C1 segment of cervical spinal cord (tissue), 14 donors: ENCODE data around the gene ACTG2.

Source experiments
- DNase-seq, 14 donors: peaks; one replicate each; lab custom pipeline; 2025; lab: John Stamatoyannopoulos, UW

Gene ACTG2

GRCh38 chr2:73913414-73914054 is 20.7 kb downstream of the ACTG2 start:
- no peak for DNase-seq

GRCh38 chr2:73914667-73915066 is 21.9 kb downstream of the ACTG2 start:
- no peak for DNase-seq

- no peak for DNase-seq
Observed at GRCh38 chr2:73915437-73915993, 22.7 kb downstream of the ACTG2 start.

GRCh38 chr2:73916666-73917065 is 23.9 kb downstream of the ACTG2 start:
- DNase-seq, result no peak

GRCh38 chr2:73917296-73917695 is 24.5 kb downstream of the ACTG2 start:
- no peak for DNase-seq

DNA sequence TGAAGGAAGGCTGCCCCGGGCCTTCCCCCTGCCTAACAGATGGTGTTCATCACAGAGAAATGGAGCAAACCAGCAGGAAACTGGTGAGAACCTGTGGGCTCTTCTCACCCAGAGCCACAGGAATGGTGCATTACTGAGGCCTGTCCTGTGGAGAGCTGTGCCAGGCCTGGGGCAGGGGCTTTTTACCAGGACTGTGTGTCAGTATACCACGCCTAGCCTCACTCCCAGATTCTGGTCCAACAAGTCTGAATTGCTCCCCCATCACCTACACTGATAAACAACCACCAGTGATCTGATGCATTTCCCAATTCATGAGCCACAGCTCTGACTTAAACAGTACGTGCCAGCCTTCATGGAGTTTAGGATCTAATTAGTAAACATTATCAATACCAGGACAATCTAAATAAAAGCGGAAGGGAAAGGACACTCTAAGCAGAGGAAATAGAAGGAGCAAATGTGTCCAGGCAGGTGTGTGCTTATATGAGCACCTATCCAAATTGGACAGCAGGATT is 24.9 kb downstream of the ACTG2 start:
- DNase-seq, result no peak

DNA sequence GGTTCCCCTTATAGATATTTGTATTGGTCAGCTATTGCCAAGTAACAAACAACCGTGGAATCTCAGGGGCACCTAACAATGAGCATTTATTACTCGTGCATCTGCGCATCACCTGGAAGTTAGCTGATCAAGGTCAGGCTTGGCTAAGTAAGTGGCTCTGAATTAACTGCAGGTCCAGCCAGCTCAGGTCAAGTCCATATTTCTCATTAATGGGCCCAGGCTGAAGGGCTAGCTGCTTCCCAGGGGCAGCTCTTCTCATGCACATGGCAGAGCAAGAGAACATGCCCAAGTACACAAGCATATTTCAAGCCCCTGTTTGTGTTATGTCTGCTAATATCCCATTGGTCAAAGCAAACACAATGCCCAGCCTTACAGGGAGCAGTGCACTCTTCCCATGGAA is 26.0 kb downstream of the ACTG2 start:
- DNase-seq, result no peak

DNA sequence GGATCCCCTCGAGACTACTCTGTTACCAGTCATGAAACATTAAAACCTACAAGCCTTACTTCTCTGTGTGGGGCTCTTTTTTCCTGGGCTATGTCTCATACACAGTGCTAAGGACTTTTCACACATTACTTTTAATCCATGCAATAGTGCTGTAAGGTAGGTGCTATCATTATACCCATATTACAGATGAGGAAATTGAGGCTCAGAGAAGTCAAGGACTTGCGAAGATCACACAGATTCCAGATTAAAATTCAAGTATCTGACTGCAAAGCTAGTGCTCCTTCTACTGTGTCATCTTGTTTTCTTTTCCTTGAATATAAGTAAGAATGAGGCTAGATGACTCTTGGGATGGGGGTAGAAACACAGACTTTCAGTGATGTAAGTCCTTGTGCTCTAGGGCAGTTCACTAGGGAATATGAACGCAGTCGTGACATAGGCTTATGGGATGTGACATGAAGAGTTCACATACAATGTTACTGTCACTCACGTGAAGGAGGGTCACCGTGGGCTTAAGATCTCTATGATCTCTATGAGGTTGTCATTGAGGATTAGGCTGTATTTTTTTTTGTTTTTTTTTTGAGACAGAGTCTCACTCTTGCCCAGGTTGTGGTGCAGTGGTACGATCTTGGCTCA is 26.9 kb downstream of the ACTG2 start:
- DNase-seq, result no peak

GRCh38 chr2:73920577-73921545 is 28.1 kb downstream of the ACTG2 start:
- DNase-seq, result no peak

- no peak for DNase-seq
Observed at GRCh38 chr2:73921581-73921980, 28.8 kb downstream of the ACTG2 start.

GRCh38 chr2:73922681-73923080 is 29.9 kb downstream of the ACTG2 start:
- no peak for DNase-seq

- DNase-seq, result no peak
Observed at GRCh38 chr2:73925033-73925704, 32.4 kb downstream of the ACTG2 start.

- DNase-seq, result no peak
Observed at GRCh38 chr2:73925853-73926492, 33.2 kb downstream of the ACTG2 start.

DNA sequence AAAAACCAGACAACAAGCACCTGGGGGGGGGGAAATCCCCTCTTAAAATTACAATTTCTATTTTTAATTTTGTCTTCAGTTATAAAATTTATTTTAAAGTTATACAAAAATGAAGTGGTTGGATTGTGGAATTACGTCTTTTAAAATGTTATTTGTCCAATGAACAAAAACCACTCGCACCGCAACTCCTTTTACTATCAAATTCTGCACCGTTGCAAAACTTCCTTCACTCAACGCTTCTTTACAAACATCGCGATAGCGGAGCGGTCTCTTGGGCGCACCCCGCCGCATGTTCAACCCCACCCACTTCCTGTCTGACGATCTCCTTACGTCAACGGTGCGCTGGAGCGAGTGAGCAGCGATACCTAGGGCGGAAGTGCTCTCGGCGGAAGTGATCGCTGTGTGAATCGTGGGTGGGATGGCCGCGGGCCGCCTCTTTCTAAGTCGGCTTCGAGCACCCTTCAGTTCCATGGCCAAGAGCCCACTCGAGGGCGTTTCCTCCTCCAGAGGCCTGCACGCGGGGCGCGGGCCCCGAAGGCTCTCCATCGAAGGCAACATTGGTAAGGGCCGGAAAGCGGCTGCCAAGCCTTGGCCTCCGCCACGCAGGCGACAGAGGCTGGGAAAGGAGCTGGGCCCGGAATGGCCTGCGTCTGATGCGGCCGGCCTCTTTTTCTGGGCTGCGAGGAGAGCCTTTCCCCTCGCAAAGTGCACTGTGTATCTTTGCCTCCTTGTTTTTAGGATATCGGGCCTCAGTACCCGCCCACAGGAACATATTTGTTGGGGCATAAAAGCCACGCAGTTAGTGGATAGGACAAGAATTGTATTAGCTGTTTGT is 33.9 kb downstream of the ACTG2 start, which contains the start of gene DGUOK:
TSS of gene DGUOK (plus strand) at position 388 of the 835 bp plus-strand sequence. CDS start at position 419, 31 bp downstream.
- peak; percentile 50 to 95 (median 90) for DNase-seq

- no peak for DNase-seq
Observed at GRCh38 chr2:73927344-73927743, 34.5 kb downstream of the ACTG2 start.

DNA sequence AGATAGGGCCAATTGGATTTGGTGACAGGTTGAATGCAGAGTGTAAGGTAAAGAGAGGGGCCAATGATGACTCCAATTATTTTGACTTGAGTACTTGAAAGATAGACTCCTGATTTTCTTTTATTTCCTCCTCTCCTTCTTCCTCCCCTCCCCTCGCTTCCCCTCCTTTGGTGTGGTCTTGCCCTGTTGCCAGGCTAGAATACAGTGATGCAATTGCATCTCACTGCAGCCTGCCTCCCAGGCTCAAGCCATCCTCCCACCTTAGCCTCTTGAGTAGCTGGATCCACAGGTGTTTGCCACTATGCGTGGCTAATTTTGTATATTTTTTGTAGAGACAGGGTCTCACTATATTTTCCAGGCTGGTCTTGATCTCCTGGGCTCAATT is 36.1 kb downstream of the ACTG2 start:
- DNase-seq, result no peak

DNA sequence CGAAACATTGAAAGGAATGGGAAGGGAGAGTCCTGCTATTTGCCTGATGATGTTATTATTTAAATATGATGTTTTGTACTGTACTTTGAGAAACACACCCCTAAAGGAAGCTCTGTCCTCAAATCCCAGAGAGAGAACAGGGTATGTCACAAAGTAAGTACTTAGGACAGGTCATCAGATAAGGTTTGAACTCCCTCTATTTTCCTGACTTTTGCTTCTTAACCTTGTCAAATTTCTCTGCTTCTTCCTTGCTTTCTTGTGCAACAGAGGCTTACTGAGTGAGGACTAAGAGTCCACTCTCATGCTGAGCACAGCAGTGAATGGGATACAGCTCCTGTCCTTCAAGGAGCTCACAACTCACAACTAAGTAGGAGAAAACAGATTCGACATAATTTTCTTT is 37.6 kb downstream of the ACTG2 start:
- DNase-seq, result no peak

- peak in 1 of 14 donors; percentile 12 for DNase-seq
Observed at GRCh38 chr2:73931531-73932500, 39.0 kb downstream of the ACTG2 start.

DNA sequence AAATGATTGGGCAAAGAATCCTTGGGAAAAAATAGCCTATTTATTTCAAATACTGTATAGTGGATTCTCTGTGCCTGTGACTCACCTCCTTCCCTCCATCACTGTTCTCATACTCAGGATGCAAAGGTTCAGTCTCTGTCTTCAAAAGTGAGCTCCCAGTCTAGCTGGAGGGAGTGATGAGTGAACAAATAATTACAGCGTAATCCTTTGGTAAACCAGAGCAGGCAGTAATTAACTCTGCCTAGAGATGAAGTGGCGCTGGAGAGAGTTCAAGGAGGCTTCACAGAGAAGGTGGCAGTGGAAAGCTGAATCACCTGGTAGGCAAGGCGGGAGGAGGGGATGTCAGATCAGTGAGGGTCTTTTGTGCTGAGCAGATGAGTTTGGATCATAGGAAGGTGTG is 40.4 kb downstream of the ACTG2 start:
- DNase-seq, result no peak
